Psoas muscle (tissue), 8 donors: Measurements from ENCODE around the gene MSGN1. TPM values are rescaled to one million over a fixed set of nuclear protein-coding genes. Genes with fewer than 3 reads are reported as not detected.

ENCODE experiments used
- ATAC-seq, 4 donors: fragments of 200-7000 bp; cut with Tn5 transposase; one replicate each; pipeline ENCODE4 v1.9.1; 2020; ENCODE audit warnings: moderate library complexity in 3 of 4, mild to moderate bottlenecking in 2 of 4
- DNase-seq, 2 donors: peaks; one replicate each; pipeline ENCODE4 v3.0.0-alpha.2; 2020
- H3K27ac ChIP-seq: fragments of 200-600 bp; one replicate; pipeline ENCODE4 v1.8.0; 2022
- H3K27me3 ChIP-seq, 3 donors: fragments of 200-600 bp in 1 of 3; one replicate each; pipeline versions ENCODE4 v1.6.1 to v1.8.0; 2013 to 2022; ENCODE audit warnings: low read length in 2 of 3, mild to moderate bottlenecking in 2 of 3, moderate library complexity in 1 of 3; ENCODE audit not compliant: insufficient read depth in 3 of 3
- H3K36me3 ChIP-seq, 2 donors: fragments of 200-600 bp in 1 of 2; one replicate each; pipeline versions ENCODE4 v1.6.1 to v1.8.0; 2013 to 2022; ENCODE audit warnings: low read depth in 1 of 2, mild to moderate bottlenecking in 1 of 2, moderate library complexity in 1 of 2; ENCODE audit not compliant: insufficient read depth in 1 of 2
- H3K4me1 ChIP-seq: fragments of 200-600 bp; one replicate; pipeline ENCODE4 v1.8.0; 2022
- H3K4me3 ChIP-seq: fragments of 200-600 bp; one replicate; pipeline ENCODE4 v1.8.0; 2022; ENCODE audit warnings: mild to moderate bottlenecking
- H3K9me3 ChIP-seq: fragments of 200-600 bp; one replicate; pipeline ENCODE4 v1.8.0; 2022
- WGBS, 3 donors: extraction: QIAGEN DNeasy Blood & Tissue Kit; methylation state at CpG; one replicate each; pipeline versions ENCODE4 v1.1.6 to v1.1.7; 2013; 5-methylcytosine and 5-hydroxymethylcytosine counted together
- intact Hi-C, 2 donors: fragments of 100-400 bp; cut with DNase I; formaldehyde crosslinking; loops; one replicate each; pipeline versions ENCODE4 v1.11.0 to v1.14.2; 2022
- polyA plus RNA-seq, 3 donors: library from polyadenylated mRNA; stranded (reverse); fragments of 200-250 nt; gene quantifications; one replicate each; pipeline ENCODE4 v1.2.3, GENCODE V29; 2013
- total RNA-seq, 4 donors: library from RNA; stranded (reverse); fragmentation: NEBNext Ultra II Directional in 2 of 4; extraction: Animal tissue kit (Norgen Biotek cat#: 25700) in 2 of 4; gene quantifications; one replicate each; pipeline versions ENCODE4 v1.2.1 to v1.2.4, GENCODE V29; 2021 to 2023
- TF ChIP-seq, protein P1 (sequence below): fragments of 200-600 bp; IDR thresholded peaks from one replicate; pipeline ENCODE4 v1.8.0; 2022; ENCODE audit warnings: antibody characterized with exemption
- donor health status: healthy with polysubstance abuse.
- donor health status: DM: no; HTN: no; CAD: no; lungs with moderate emphysema.
- donor health status: Bipolar disorder and iron deficiency.
- donor health status: healthy.
- donor health status: DM: yes; HTN: yes; CAD: no.
- donor health status: DM: no; HTN: no; CAD: no.
- donor health status: DM: no; HTN: no; CAD: no.
- donor health status: DM: yes; HTN: yes; CAD: no.

The MSGN1 gene
- total and polyA plus RNA-seq, 7 donors: not detected

DNA sequence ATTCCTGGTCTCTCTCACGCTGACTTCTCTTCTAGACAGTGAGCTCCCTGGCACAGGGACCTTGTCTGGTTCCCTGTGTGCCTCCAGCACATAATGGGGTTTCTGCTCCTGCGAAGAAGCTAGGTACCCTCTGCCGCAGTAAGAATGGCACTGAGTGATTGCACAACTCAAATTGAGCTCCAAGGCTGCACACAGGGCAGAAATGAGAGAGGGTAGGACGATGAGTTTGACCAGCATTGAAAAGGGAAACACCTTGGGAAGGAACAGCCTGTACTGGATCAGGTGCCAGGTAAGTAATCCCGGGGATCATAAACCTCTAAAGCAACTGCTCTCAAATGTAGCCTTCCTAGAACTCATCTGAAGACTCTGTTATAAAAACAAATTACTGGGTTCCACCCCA lies 21.0 kb upstream of the MSGN1 start:
- 31 to 67% (median 38%) methylated on average over 5 of the region's 5 CpGs for WGBS, 3 donors
- peak in 2 of 4 donors; percentile 60 to 66 for ATAC-seq

DNA sequence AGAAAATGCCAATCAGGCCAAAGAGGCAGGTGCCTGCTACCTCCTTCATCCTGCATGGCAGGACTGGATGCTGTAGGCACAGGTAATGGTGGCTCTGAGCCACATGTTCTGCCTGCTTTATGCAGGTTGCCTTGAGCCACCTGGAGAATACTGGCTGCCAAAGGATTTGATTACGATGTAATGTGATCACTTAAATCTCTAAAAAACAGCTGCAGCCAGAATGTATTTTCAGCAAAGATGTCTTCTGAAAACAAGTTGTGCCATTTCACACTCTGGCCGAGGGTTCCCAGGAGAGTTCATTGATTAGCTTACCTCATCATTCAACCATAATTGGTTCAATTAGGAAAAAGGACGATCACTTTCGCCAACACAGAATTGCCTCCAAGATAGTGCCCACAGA lies 17.9 kb upstream of the MSGN1 start:
- WGBS, 3 donors: 47 to 59% (median 50%) methylated on average over 4 of the region's 4 CpGs
- Histone ChIP-seq H3K36me3 (no peaks in the 10 kb centered on the region), H3K9me3 (no peaks in the 10 kb centered on the region), H3K27ac (no peak overlapping the region), H3K4me1 (peaks cover 25% of the 10 kb centered on the region), H3K4me3 (no peak overlapping the region), H3K27me3 (no peaks in the 10 kb centered on the region)
- ATAC-seq: no peak
- TF ChIP-seq, protein P1, sequence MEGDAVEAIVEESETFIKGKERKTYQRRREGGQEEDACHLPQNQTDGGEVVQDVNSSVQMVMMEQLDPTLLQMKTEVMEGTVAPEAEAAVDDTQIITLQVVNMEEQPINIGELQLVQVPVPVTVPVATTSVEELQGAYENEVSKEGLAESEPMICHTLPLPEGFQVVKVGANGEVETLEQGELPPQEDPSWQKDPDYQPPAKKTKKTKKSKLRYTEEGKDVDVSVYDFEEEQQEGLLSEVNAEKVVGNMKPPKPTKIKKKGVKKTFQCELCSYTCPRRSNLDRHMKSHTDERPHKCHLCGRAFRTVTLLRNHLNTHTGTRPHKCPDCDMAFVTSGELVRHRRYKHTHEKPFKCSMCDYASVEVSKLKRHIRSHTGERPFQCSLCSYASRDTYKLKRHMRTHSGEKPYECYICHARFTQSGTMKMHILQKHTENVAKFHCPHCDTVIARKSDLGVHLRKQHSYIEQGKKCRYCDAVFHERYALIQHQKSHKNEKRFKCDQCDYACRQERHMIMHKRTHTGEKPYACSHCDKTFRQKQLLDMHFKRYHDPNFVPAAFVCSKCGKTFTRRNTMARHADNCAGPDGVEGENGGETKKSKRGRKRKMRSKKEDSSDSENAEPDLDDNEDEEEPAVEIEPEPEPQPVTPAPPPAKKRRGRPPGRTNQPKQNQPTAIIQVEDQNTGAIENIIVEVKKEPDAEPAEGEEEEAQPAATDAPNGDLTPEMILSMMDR: no peak
- intact Hi-C loops: no loop called here
- no peak for DNase-seq

More for the DNA sequence above, 21.0 kb upstream of the MSGN1 start:
- Histone ChIP-seq H3K4me3 (no peak overlapping the region), H3K36me3 (no peaks in the 10 kb centered on the region), H3K9me3 (no peaks in the 10 kb centered on the region), H3K27ac (no peak overlapping the region), H3K4me1 (peaks cover 28% of the 10 kb centered on the region), H3K27me3 (no peaks in the 10 kb centered on the region)
- intact Hi-C loops: no loop called here
- TF ChIP-seq, protein P1: no peak
- DNase-seq: no peak

DNA sequence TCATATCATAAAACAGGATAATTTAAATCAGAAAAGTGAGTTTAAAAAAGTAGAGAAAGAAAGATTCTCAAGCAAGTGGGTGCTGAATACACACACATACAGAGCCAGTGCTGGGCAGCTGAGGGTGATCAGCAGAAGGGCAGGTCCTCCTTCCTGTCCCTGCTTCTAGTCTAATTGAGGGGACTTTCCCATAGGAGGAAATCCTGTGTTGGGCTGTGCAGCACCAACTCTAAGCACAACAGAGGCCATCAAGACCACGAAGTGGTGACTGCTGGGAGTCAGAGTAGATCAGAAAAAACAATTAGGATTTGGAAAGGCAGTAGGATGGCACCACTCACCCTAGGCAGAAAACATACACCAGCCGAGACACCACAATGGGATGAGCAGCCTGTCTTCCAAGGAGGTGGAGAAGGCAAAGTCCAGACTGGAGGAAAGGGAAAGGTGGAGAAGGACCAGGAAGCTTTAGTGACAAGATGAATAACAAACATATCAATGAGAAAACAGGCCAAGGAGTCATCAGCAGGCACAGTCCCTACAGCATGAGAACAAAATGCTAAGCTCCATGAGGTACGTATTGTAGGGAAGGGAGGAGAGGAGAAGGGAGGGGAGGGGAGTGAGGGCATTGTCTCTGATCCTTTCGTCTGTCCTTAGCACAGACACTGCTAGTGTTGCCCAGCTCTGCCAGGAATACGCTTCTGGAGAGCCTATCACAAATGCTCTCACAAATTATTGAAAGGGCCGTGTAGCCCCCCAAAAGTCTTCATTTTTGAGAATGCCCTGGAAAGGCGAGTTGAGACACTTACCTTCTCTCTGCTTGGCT lies 16.7 kb upstream of the MSGN1 start:
- Histone ChIP-seq H3K36me3 (no peaks in the 10 kb centered on the region), H3K27me3 (no peaks in the 10 kb centered on the region), H3K4me1 (peaks cover 15% of the 10 kb centered on the region), H3K27ac (no peak overlapping the region), H3K9me3 (no peaks in the 10 kb centered on the region), H3K4me3 (no peak overlapping the region)
- no peak for DNase-seq
- TF ChIP-seq, protein P1: no peak
- ATAC-seq: no peak
- intact Hi-C loops: no loop called here
- WGBS, 3 donors: 46 to 51% (median 48%) methylated on average over 7 of the region's 7 CpGs

DNA sequence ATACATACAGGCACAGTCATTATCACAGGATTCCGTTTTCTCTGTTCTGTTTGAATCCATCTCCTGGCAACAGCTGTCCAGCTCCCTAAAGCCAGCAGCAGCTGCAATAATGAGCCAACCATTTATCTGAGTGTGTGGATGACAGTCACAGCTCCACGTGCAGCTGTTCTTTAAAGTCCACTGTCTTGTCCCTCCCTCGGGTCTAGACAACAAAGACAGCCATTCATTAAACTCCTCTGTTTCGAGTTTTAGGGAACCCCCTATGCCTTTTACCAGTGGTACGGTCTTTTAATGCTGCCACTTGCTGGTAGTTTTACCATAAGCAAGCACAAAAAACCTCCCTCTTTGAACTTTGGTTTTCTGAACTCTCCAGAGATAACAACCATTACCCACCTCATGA lies 16.0 kb upstream of the MSGN1 start:
- Histone ChIP-seq H3K9me3 (no peaks in the 10 kb centered on the region), H3K4me3 (no peak overlapping the region), H3K36me3 (no peaks in the 10 kb centered on the region), H3K27me3 (no peaks in the 10 kb centered on the region), H3K27ac (no peak overlapping the region), H3K4me1 (peaks cover 8% of the 10 kb centered on the region)
- DNase-seq (no peak), ATAC-seq (peak in 2 of 4 donors; percentile 65 to 73)
- TF ChIP-seq, protein P1: no peak
- 23 to 30% (median 27%) methylated on average over 5 of the region's 5 CpGs for WGBS, 3 donors
- intact Hi-C loops: no loop called here
